Stimulated activated CD4-positive, alpha-beta T cell treated with anti-CD3 and anti-CD28 coated beads, TNF-alpha, amount 100 ng/mL, for 4 hours (primary cell): ENCODE results near the gene HIVEP1.
"Not testable (repeated sequence)": the region's sequence is repeated elsewhere in the genome, so short reads cannot be mapped to it uniquely, and the experiment has no call there.

Experiments
- DNase-seq, 3 experiments: peaks; one replicate each; pipeline ENCODE4 v3.0.0-alpha.2; 2020; ENCODE audit warnings: low read depth in 3 of 3

Gene HIVEP1

GRCh38 chr6:12084681-12085080 lies 72.6 kb downstream of the HIVEP1 start:
- DNase-seq, result no peak

GRCh38 chr6:12088531-12088930 lies 76.4 kb downstream of the HIVEP1 start:
- no peak for DNase-seq

- DNase-seq, result no peak
Measured at GRCh38 chr6:12090714-12091113, 78.6 kb downstream of the HIVEP1 start.

GRCh38 chr6:12092762-12093161 lies 80.7 kb downstream of the HIVEP1 start:
- DNase-seq, result no peak

- DNase-seq, result no peak
Measured at GRCh38 chr6:12094689-12095088, 82.6 kb downstream of the HIVEP1 start.

GRCh38 chr6:12096342-12096741 lies 84.2 kb downstream of the HIVEP1 start:
- DNase-seq, result no peak

- DNase-seq, result no peak
Measured at GRCh38 chr6:12097791-12098190, 85.7 kb downstream of the HIVEP1 start.

- DNase-seq, result no peak
Measured at GRCh38 chr6:12099623-12100338, 87.7 kb downstream of the HIVEP1 start.

GRCh38 chr6:12101048-12101447 lies 88.9 kb downstream of the HIVEP1 start:
- DNase-seq, result no peak

- DNase-seq, result no peak
Measured at GRCh38 chr6:12101653-12102312, 89.7 kb downstream of the HIVEP1 start.

GRCh38 chr6:12102350-12102749 lies 90.2 kb downstream of the HIVEP1 start:
- DNase-seq, result no peak

- no peak for DNase-seq
Measured at GRCh38 chr6:12103158-12103557, 91.0 kb downstream of the HIVEP1 start.

- no peak for DNase-seq
Measured at GRCh38 chr6:12105271-12105670, 93.2 kb downstream of the HIVEP1 start.

GRCh38 chr6:12108376-12108775 lies 96.3 kb downstream of the HIVEP1 start:
- DNase-seq, result not testable (repeated sequence)

- no peak for DNase-seq
Measured at GRCh38 chr6:12110523-12111362, 98.6 kb downstream of the HIVEP1 start.

- no peak for DNase-seq
Measured at GRCh38 chr6:12111363-12111670, 99.2 kb downstream of the HIVEP1 start.

- no peak for DNase-seq
Measured at GRCh38 chr6:12112540-12113189, 100.6 kb downstream of the HIVEP1 start.

GRCh38 chr6:12113190-12113577 lies 101.1 kb downstream of the HIVEP1 start:
- DNase-seq, result no peak

- DNase-seq, result no peak
Measured at GRCh38 chr6:12114055-12114503, 102.0 kb downstream of the HIVEP1 start.

GRCh38 chr6:12115001-12115400 lies 102.9 kb downstream of the HIVEP1 start:
- DNase-seq, result no peak

- no peak for DNase-seq
Measured at GRCh38 chr6:12115492-12115891, 103.4 kb downstream of the HIVEP1 start.

GRCh38 chr6:12116264-12116800 lies 104.2 kb downstream of the HIVEP1 start:
- no peak for DNase-seq
